ENCODE results near the gene NUP54.

The NUP54 gene

GRCh38 chr4:76074468-76074867, 73.7 kb downstream of the NUP54 start, which contains the start of gene ART3:
Gene ART3 (plus strand): TSS chr4:76074709. CDS start chr4:76075890, 1,181 bp downstream.
- no peak for DNase-seq (ENCODE audit: low read depth in 2 of 2, low spot score in 1 of 2)

- no peak for DNase-seq (ENCODE audit: low read depth in 2 of 2, low spot score in 1 of 2)
These were observed 75.4 kb downstream of the NUP54 start for GRCh38 chr4:76072760-76073159.

- DNase-seq (ENCODE audit: low read depth in 2 of 2, low spot score in 1 of 2) = peak; percentile 15 to 39
These were observed 80.4 kb downstream of the NUP54 start for GRCh38 chr4:76067652-76068286.

- DNase-seq (ENCODE audit: low read depth in 2 of 2, low spot score in 1 of 2) = no peak
These were observed 81.7 kb downstream of the NUP54 start for GRCh38 chr4:76066546-76066945.
